HFFc6 (cell line): ENCODE measurements around the gene HEBP1. TPM values are rescaled to one million over a fixed set of nuclear protein-coding genes. Genes with fewer than 3 reads are reported as not detected.

Experiments
- DNase-seq: peaks from one replicate; pipeline ENCODE4 v3.0.0-alpha.2; 2018
- H3K27ac Mint-ChIP-seq: 2 replicates; pipeline ENCODE4 v1.8.0; 2020; ENCODE audit warnings: mild to moderate bottlenecking, mixed read lengths
- H3K27me3 Mint-ChIP-seq: 2 replicates; pipeline ENCODE4 v1.8.0; 2021; ENCODE audit warnings: mild to moderate bottlenecking, moderate library complexity, mixed read lengths; ENCODE audit not compliant: insufficient read depth
- H3K36me3 Mint-ChIP-seq: 2 replicates; pipeline ENCODE4 v1.8.0; 2021; ENCODE audit warnings: low read depth, mixed read lengths
- H3K4me1 Mint-ChIP-seq: 2 replicates; pipeline ENCODE4 v1.8.0; 2020; ENCODE audit warnings: low read depth, mixed read lengths
- H3K4me3 Mint-ChIP-seq: 2 replicates; pipeline ENCODE4 v1.8.0; 2020; ENCODE audit warnings: mild to moderate bottlenecking, moderate library complexity, mixed read lengths
- H3K9me3 Mint-ChIP-seq: 2 replicates; pipeline ENCODE4 v1.8.0; 2020; ENCODE audit warnings: mild to moderate bottlenecking, mixed read lengths
- CTCF ChIP-seq: fragments of 200-600 bp; sonication (generic); IDR thresholded peaks from 2 replicates; pipeline ENCODE4 v1.5.0; 2021; ENCODE audit warnings: antibody characterized with exemption, mild to moderate bottlenecking
- total RNA-seq, 6 experiments: library from RNA; stranded (reverse); fragmentation: NEBNext Ultra II Directional; extraction: Animal tissue kit (Norgen Biotek cat#: 25700); gene quantifications; 2 replicates in 1 of 6; 3 replicates in 5 of 6; pipeline ENCODE4 v1.2.3, GENCODE V29; 2021

The HEBP1 gene
- total RNA-seq, 6 experiments from 2014 or later, result 65.0 to 100 (median 70.8) TPM

GRCh38 chr12:12941450-12942350, 58.4 kb downstream of the HEBP1 start:
- TF ChIP-seq CTCF, result no peak
- Mint-ChIP-seq H3K27ac (no peak overlapping the region), H3K4me3 (no peak overlapping the region), H3K27me3 (peaks cover 15% of the 10 kb centered on the region), H3K9me3 (no peaks in the 10 kb centered on the region), H3K36me3 (no peaks in the 10 kb centered on the region), H3K4me1 (peaks cover 6% of the 10 kb centered on the region)
- DNase-seq, result no peak

- DNase-seq, result no peak
- Mint-ChIP-seq H3K27me3 (peaks cover 11% of the 10 kb centered on the region), H3K36me3 (no peaks in the 10 kb centered on the region), H3K9me3 (no peaks in the 10 kb centered on the region), H3K4me3 (no peak overlapping the region), H3K27ac (no peak overlapping the region), H3K4me1 (no peaks in the 10 kb centered on the region; the same call in 1 of the 2 replicates)
- no peak for TF ChIP-seq CTCF
These were observed 60.2 kb downstream of the HEBP1 start for GRCh38 chr12:12939888-12940287.

DNA sequence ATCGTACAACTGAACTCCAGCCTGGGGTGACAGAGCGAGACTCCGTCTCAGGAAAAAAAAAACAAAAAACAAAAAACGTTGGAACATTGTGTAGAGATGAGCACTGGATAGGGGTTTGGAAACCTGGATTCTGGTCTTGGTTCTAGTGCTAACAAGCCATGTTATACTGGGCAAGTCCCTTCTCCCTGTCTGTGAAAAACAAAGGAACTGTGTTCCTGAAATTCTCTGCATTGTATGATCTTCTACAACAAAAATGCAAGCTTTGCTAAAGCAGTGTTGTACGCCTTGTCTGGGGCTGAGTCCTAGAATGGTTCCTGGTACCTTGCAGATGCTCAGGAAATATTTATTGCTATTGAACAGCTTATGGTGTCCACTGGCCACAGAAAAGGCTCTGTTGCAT, 61.5 kb downstream of the HEBP1 start:
- Mint-ChIP-seq H3K9me3 (no peaks in the 10 kb centered on the region), H3K36me3 (no peaks in the 10 kb centered on the region; the same call in 1 of the 2 replicates), H3K4me3 (no peak overlapping the region), H3K4me1 (peaks cover 9% of the 10 kb centered on the region; the same call in 1 of the 2 replicates), H3K27me3 (peaks cover 14% of the 10 kb centered on the region), H3K27ac (no peak overlapping the region)
- no peak for TF ChIP-seq CTCF
- no peak for DNase-seq

DNA sequence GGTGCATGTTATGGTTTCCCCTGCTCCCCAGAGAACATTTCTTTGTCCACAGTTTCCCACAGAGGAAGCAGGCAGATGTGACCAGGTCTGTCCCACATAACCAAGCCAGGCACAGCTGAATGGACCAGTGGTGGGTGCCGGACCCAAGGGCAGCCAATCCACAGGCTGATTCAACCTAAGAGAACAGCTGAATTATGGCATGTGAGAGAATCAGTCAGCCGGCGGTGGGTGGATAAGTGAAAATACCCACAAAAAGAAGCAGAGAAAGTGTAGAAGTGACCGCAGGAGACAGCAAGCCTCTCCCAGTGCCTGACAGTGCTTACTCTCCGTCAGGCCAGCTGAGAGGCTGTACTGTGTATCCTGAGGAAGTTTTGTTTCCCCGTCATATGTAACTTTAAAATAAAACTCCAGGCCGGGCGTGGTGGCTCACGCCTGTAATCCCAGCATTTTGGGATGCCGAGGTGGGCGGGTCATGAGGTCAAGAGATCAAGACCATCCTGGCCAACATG, 63.0 kb downstream of the HEBP1 start:
- Mint-ChIP-seq H3K36me3 (no peaks in the 10 kb centered on the region; the same call in 1 of the 2 replicates), H3K9me3 (no peaks in the 10 kb centered on the region), H3K27ac (no peak overlapping the region), H3K4me1 (peaks cover 9% of the 10 kb centered on the region; the same call in 1 of the 2 replicates), H3K27me3 (peaks cover 12% of the 10 kb centered on the region), H3K4me3 (no peak overlapping the region)
- DNase-seq, result no peak
- no peak for TF ChIP-seq CTCF

- no peak for DNase-seq
- Mint-ChIP-seq H3K27me3 (peaks cover 10% of the 10 kb centered on the region), H3K4me1 (peaks cover 15% of the 10 kb centered on the region), H3K36me3 (peaks cover 12% of the 10 kb centered on the region), H3K27ac (no peak overlapping the region), H3K9me3 (no peaks in the 10 kb centered on the region), H3K4me3 (no peak overlapping the region)
- TF ChIP-seq CTCF, result no peak
These were observed 65.5 kb downstream of the HEBP1 start for GRCh38 chr12:12934556-12934955.
